Ovary (tissue), 3 donors: ENCODE data around the gene C8G.

Experiments used
- CTCF ChIP-seq, 3 donors: fragments of 450-650 bp in 2 of 3; fragments of 200-600 bp in 1 of 3; IDR thresholded peaks; one replicate each; pipeline versions ENCODE4 v1.5.1 to v1.8.0; 2016 to 2022; ENCODE audit warnings: antibody characterized with exemption in 3 of 3, mild to moderate bottlenecking in 1 of 3
- EP300 ChIP-seq: sonication (generic); formaldehyde crosslinking; IDR thresholded peaks from one replicate; pipeline ENCODE4 v1.6.1; 2017; ENCODE audit warnings: antibody characterized with exemption
- POLR2A ChIP-seq: fragments of 450-650 bp; IDR thresholded peaks from one replicate; pipeline ENCODE4 v1.6.1; 2017; ENCODE audit warnings: antibody characterized with exemption, mild to moderate bottlenecking, moderate library complexity
- donor health status: DM: no; HTN: no; CAD: no.

GRCh38 chr9:136921307-136921706, 23.7 kb upstream of the C8G start:
- no peak for TF ChIP-seq CTCF (IDR thresholded peaks at IDR 0.05)
- TF ChIP-seq POLR2A: no peak
- TF ChIP-seq EP300: no peak
